ENCODE results near the gene LYVE1.

- TF ChIP-seq CTCF (conservative IDR thresholded peaks at IDR 0.05) (no peak), EZH2 (IDR thresholded peaks at IDR 0.05; ENCODE audit: low read depth) (no peak)
These were observed 15.6 kb upstream of the LYVE1 start for GRCh38 chr11:10584071-10584501.
